GM21717 (cell line): ENCODE data around the gene CCDC183.
A peak's percentile ranks its signal among the peaks of the same experiment; 100 is the strongest.
"Not testable (repeated sequence)": the region's sequence is repeated elsewhere in the genome, so short reads cannot be mapped to it uniquely, and the experiment has no call there.

Source experiments
- ATAC-seq: cut with Tn5 transposase; IDR thresholded peaks from one replicate; pipeline ENCODE4 v1.9.1; 2021; ENCODE audit warnings: mild to moderate bottlenecking, moderate library complexity; ENCODE audit not compliant: unreplicated experiment

CCDC183 gene

GRCh38 chr9:136784249-136784996 is 11.7 kb upstream of the CCDC183 start:
- ATAC-seq = no peak

DNA sequence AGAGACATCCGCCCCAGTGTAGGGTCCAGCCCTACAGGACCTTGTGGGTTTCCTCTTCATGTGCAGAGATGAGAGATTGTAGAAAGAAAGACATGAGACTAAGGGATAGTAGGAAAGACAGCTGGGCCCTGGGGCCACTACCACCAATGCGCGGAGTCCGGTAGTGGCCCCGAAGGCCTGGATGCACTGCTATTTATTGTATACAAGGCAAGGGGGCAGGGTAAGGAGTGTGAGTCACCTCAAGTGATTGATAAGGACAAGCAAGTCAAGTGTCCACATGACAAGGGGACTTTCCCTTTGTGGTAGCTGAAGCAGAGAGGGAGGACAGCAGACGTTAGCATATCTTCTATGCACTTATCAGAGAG is 11.2 kb upstream of the CCDC183 start:
- ATAC-seq = no peak

DNA sequence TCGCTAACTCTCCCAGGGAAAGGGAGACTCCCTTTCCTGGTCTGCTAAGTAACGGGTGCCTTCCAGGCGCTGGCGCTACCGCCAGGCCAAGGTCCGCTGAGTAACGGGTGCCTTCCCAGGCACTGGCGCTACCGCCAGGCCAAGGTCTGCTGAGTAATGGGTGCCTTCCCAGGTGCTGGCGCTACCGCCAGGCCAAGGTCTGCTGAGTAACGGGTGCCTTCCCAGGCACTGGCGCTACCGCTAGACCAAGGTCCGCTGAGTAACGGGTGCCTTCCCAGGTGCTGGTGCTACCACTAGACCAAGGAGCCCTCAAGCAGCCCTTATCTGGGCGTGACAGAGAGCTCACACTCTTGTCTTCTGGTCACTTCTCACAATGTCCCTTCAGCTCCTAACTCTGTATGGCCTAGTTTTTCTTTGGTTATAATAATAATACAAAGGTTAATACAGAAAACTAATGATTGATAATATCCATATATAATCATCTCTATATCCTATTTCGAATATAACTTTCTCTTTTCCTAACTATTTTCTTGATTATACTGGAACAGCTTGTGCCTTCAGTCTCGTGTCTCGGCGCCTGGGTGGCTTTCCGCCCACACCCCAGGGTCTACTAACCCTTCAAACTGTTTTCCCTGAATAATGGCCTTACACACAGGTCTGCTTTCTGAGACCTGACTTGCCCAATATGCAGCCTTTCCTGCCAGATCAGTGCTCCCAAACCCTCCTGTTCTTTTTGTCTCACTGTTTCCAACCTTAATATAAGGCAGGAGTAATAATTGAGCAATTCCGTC is 10.4 kb upstream of the CCDC183 start:
- ATAC-seq = not testable (repeated sequence)

DNA sequence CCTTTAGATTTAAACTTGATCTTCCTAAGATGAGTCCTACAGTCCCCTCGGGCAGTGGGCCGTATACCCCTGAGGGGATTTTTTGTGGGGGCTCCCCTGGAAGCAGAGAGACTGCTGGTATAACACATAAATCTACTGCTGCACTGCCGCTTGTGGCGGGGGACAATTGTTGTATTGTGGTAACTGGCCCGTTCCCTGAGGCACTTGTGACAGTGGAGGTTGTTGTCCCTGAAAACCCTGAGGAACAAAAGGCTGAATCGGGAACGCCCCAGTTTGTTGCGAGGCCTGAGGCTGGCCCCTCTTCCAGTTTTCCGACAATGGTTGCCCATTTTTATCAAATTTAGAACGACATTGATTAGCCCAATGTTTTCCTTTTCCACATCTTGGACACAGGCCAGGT is 9.7 kb upstream of the CCDC183 start:
- no peak for ATAC-seq

GRCh38 chr9:136786983-136787382 is 9.2 kb upstream of the CCDC183 start:
- ATAC-seq = not testable (repeated sequence)

DNA sequence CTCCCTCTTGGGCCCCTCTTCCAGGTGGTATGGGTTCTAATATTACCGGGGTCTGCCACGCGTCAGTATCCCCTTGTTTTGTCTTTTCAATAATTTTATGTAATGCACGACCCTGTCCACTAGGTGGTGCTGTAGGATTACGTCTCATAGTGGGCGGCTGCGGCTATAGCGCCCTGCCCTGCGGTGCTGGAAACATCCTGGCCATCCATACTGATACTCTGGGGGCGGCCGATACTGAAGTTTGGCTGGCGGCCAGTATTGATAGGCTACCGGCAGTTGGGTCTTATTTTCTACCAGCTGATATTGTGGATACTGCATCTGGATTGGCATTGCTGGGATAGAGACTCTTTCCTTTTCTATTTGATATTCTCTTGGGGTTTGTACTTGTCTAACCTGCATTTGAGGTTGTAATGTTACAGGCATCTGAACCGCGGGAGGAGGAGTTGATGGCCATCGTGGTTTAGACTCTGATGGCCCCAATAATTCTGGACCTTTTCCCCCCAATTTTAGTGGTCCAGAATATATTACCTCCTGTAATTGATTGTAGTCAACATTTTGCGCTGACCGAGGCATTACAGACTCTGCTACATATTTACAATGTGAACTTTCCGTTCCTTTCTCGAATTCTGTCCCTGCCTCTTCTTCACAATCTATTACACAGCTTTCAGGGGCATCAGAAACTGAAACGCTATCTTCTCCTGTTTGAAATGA is 8.3 kb upstream of the CCDC183 start:
- ATAC-seq = no peak

DNA sequence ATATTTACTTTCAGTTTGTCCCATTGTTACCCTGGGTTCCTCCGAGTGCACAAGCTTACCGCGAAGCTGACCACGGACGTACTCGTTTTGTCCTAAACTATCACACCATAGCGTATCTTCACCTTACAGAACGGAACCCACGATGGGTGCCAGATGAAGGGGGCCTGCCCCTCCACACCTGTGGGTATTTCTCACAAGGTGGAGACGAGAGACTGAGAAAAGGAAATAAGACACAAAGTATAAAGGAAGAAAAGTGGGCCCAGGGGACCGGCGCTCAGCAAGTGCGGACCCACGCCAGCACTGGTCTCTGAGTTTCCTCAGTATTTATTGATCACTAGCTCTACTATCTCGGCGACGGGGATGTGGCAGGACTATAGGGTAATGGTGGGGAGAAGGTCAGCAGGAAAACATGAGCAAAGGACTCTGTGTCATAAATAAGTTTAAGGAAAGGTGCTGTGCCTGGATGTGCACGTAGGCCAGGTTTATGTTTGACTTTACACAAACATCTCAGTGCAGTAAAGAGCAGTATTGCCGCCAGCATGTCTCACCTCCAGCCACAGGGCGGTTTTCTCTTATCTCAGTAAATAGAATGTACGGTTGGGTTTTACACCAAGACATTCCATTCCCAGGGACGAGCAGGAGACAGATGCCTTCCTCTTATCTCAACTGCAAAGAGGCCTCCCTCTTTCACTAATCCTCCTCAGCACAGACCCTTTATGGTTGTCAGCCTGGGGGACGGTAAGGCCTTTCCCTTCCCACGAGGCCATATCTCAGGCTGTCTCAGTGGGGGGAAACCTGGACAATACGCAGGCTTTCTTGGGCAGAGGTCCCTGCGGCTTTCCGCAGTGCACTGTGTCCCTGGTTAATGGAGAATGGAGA is 7.3 kb upstream of the CCDC183 start:
- not testable (repeated sequence) for ATAC-seq

DNA sequence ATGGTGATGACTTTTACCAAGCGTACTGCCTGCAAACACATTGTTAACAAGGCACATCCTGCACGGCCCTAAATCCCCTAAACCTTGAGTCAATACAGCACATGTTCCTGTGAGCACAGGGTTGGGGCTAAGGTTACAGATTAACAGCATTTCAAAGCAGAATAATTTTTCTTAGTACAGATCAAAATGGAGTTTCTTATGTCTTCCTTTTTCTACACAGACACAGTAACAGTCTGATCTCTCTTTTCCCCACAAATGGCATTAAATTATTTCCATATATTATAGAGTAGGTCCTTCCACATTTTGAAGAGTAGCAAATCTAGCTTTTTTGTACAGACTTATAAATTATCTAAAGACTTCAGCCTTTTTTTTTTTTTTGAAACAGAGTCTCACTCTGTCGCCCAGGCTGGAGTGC is 6.6 kb upstream of the CCDC183 start:
- ATAC-seq = no peak

DNA sequence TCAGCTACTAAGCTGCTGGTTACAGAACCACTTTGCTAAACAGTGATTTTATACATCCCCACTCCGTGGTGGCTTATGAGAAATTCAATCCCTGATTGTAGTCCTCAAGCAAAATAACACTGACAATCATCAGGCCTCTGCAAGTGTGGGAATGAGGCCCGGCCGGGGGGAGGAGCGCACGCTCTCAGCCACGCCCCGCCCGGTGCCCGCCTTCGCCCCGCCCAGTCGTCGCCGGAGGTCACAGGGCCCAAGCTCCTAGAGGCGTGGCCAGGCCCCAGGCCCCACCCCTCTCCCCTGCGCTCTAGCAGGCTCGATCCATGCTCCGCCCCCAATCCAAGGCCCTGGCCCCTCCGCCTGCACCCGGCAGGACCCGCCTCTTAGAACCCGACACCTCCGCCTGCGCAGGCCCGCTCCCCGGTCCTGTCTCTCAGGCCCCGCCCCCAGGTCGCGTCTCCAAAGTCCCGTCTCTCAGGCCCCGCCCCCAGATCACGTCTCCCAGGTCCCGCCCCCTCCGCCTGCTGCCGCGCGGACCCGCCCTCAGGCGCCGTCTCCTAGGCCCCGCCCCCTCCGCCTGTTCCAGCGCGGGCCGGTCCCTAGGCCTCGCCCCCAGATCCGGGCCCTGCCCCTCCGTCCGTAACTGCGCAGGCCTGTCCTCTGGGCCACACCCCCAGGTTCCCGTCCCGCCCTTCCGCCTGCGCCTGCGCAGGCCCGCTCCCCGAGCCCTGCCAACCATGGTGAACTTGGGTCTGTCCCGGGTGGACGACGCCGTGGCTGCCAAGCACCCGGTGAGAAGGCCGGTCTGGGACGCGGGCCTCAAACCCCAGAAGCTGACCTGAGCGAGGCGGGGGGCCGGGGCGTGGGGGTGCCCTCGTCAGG is 5.3 kb upstream of the CCDC183 start, which contains the start of gene TMEM141:
Gene TMEM141 (plus strand): TSS at position 705 of the 876 bp plus-strand sequence. CDS start 27 bp downstream, at position 732.
- ATAC-seq = peak; percentile 80

- peak; percentile 14 for ATAC-seq
Measured at GRCh38 chr9:136791516-136792276, 4.4 kb upstream of the CCDC183 start.

- no peak for ATAC-seq
Measured at GRCh38 chr9:136792321-136793085, 3.6 kb upstream of the CCDC183 start.

DNA sequence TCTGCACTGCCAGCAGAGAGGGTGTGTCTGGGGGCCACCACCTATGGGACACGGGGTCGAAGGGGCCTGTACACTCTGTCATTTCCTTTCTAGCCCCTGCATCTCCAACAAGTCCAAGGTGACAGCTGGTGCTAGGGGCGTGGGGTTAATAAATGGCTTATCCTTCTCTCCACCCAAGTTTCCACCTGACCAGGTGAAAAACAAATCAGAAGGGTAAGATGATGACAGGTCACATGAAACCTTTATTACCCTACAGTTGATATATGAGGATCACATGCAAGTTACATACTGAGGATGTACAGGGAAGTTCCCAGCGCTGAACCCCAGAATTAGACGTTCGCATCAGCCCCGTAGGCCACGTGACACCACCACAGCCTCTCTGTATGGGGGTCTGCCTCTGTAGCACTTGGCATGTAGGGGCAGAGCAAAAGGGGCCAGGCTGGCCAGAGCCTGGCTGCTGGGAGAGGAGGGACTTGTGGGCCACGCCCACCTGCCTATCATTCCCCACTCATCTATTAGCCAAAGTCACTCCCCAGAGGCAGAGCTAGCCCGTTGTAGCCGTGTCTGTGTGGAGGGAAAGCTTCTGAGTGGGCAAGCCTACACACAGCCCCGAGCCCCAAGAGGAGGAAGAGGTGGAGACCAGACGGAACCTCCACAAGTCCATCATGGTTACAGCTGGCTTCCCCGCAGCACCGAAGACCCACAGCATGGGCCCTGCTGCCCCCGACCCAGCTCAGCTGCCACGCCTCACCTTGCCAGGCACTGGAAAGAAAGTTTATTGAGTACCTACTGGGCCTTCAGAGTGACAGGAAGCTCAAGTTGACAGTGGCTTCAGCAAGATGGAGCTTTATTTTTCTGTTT is 2.8 kb upstream of the CCDC183 start:
- no peak for ATAC-seq

- no peak for ATAC-seq
Measured at GRCh38 chr9:136794281-136794999, 1.7 kb upstream of the CCDC183 start.

- ATAC-seq = no peak
Measured at GRCh38 chr9:136795000-136795348, 1.2 kb upstream of the CCDC183 start.

DNA sequence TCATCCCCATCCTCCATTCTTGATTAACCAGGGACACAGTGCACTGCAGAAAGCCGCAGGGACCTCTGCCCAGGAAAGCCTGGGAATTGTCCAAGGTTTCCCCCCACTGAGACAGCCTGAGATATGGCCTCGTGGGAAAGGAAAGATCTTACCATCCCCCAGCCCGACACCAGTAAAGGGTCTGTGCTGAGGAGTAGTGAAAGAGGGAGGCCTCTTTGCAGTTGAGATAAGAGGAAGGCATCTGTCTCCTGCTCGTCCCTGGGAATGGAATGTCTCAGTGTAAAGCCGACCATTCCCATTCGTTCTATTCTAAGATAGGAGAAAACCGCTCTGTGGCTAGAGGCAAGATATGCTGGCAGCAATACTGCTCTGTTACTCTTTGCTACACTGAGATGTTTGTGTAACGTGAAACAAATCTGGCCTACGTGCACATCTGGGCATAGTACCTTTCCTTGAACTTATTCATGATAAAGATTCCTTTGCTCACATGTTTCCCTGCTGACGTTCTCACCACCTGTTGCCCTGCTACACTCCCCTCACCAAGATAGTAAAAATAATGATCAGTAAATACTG is 723 bp downstream of the CCDC183 start:
- ATAC-seq = not testable (repeated sequence)

- no peak for ATAC-seq
Measured at GRCh38 chr9:136798708-136799078, 2.6 kb downstream of the CCDC183 start.
